Endothelial cell of umbilical vein (primary cell): ENCODE data around the gene KIAA0825. TPM values are rescaled to one million over a fixed set of nuclear protein-coding genes. Genes with fewer than 3 reads are reported as not detected.

Experiments used
- BruUV-seq: library from RNA; stranded (reverse); fragments of 400-500 nt; replicated peaks from 2 replicates; lab custom pipeline; 2021; lab: Mats Ljungman, UMichigan
- CTCF ChIA-PET: fragments of 300-600, 350-600 bp; sonication (Branson Sonifier 250); formaldehyde crosslinking; loops from one replicate; lab custom pipeline; 2021; ENCODE audit warnings: antibody characterized with exemption, inconsistent platforms; lab: Charles Lee
- POLR2A ChIA-PET: fragments of 300-600, 350-600 bp; sonication (Branson Sonifier 250); formaldehyde crosslinking; loops from one replicate; lab custom pipeline; 2021; ENCODE audit warnings: antibody characterized with exemption, inconsistent platforms; lab: Charles Lee
- DNase-seq: peaks from one replicate; pipeline ENCODE4 v3.0.0-alpha.2; 2011; ENCODE audit warnings: low read depth, low spot score
- FAIRE-seq: peaks from 2 replicates; lab custom pipeline; 2011; peaks lifted over from hg19 to GRCh38; lab: Jason Lieb, UNC
- H2AFZ ChIP-seq: 2 replicates; pipeline ENCODE4 v1.6.0; 2012; ENCODE audit warnings: low read depth, low read length, control low read depth, inconsistent platforms
- H3K27ac ChIP-seq: 2 replicates; pipeline ENCODE4 v1.5.1; 2011; ENCODE audit warnings: low read depth, mild to moderate bottlenecking, control low read depth, low read length, moderate library complexity; ENCODE audit not compliant: insufficient read depth
- H3K27me3 ChIP-seq, 2 experiments: 2 replicates each; pipeline versions ENCODE4 v1.6.0 to v1.6.1; 2011; ENCODE audit warnings: low read length in 2 of 2, mixed read lengths in 1 of 2; ENCODE audit not compliant: control insufficient read depth in 2 of 2, insufficient read depth in 2 of 2
- H3K36me3 ChIP-seq, 2 experiments: 2 replicates in 1 of 2; 3 replicates in 1 of 2; pipeline ENCODE4 v1.5.1; 2011; ENCODE audit warnings: low read length in 2 of 2, mild to moderate bottlenecking in 1 of 2, moderate library complexity in 1 of 2; ENCODE audit not compliant: control insufficient read depth in 2 of 2, insufficient read depth in 2 of 2; ENCODE audit errors: extremely low read depth in 1 of 2
- H3K4me1 ChIP-seq: 3 replicates; pipeline ENCODE4 v1.5.1; 2011; ENCODE audit warnings: mild to moderate bottlenecking, low read length; ENCODE audit not compliant: control insufficient read depth, insufficient read depth; ENCODE audit errors: extremely low read depth
- H3K4me2 ChIP-seq: 2 replicates; pipeline ENCODE4 v1.6.1; 2011; ENCODE audit warnings: low read length, control low read depth, mixed read lengths; ENCODE audit not compliant: insufficient read depth
- H3K4me3 ChIP-seq, 3 experiments: fragments of 200-600 bp in 1 of 3; sonication (generic), shearing (Covaris generic) in 1 of 3; replicated peaks in 1 of 3; 2 replicates each; pipeline ENCODE4 v1.5.1; 2011 to 2016; ENCODE audit warnings: control low read depth in 3 of 3, low read length in 3 of 3, mild to moderate bottlenecking in 2 of 3, inconsistent platforms in 1 of 3, low read depth in 1 of 3, moderate library complexity in 1 of 3; ENCODE audit not compliant: insufficient read depth in 1 of 3
- H3K79me2 ChIP-seq: 2 replicates; pipeline ENCODE4 v1.6.0; 2012; ENCODE audit warnings: low read length, inconsistent platforms; ENCODE audit not compliant: control insufficient read depth, insufficient read depth
- H3K9ac ChIP-seq: replicated peaks from 2 replicates; pipeline ENCODE3; 2011; ENCODE audit warnings: low read length, control low read depth; ENCODE audit not compliant: insufficient read depth; ENCODE audit errors: extremely low read depth
- H3K9me1 ChIP-seq: replicated peaks from 3 replicates; pipeline ENCODE4 v1.6.0; 2011; ENCODE audit warnings: mild to moderate bottlenecking, low read length; ENCODE audit not compliant: control insufficient read depth, insufficient read depth; ENCODE audit errors: extremely low read depth
- H3K9me3 ChIP-seq: replicated peaks from 2 replicates; pipeline ENCODE4 v1.5.1; 2012; ENCODE audit warnings: low read length, inconsistent platforms; ENCODE audit not compliant: control insufficient read depth, insufficient read depth
- H4K20me1 ChIP-seq: replicated peaks from 2 replicates; pipeline ENCODE3; 2011; ENCODE audit warnings: mild to moderate bottlenecking, low read length; ENCODE audit not compliant: control insufficient read depth, insufficient read depth; ENCODE audit errors: extremely low read depth
- EZH2 ChIP-seq: IDR thresholded peaks from 2 replicates; pipeline ENCODE4 v1.6.1; 2012; ENCODE audit warnings: borderline replicate concordance, low read depth, mild to moderate bottlenecking, moderate library complexity, low read length, inconsistent platforms; ENCODE audit not compliant: severe bottlenecking
- FOS ChIP-seq: IDR thresholded peaks from 2 replicates; pipeline ENCODE4 v1.6.1; 2011; ENCODE audit warnings: mild to moderate bottlenecking, low read length, moderate library complexity, borderline replicate concordance; ENCODE audit not compliant: insufficient read depth
- GATA2 ChIP-seq: IDR thresholded peaks from 2 replicates; pipeline ENCODE4 v1.7.0; 2011; ENCODE audit warnings: low read depth, mild to moderate bottlenecking, moderate library complexity, mixed read lengths, low read length; ENCODE audit not compliant: insufficient read length, insufficient read depth
- JUN ChIP-seq: IDR thresholded peaks from 2 replicates; pipeline ENCODE4 v1.6.1; 2011; ENCODE audit warnings: borderline replicate concordance, low read depth; ENCODE audit not compliant: insufficient read length, insufficient read depth
- POLR2AphosphoS5 ChIP-seq: IDR thresholded peaks from 2 replicates; pipeline ENCODE4 v1.6.1; 2012; ENCODE audit warnings: low read depth, mild to moderate bottlenecking, control low read depth, low read length, moderate library complexity; ENCODE audit not compliant: insufficient read depth
- dilution Hi-C: fragments of 300-500 bp; cut with MboI; formaldehyde crosslinking; loops from one replicate; pipeline ENCODE4 v1.15.0; 2019; ENCODE audit warnings: low sequenced_read_pairs; ENCODE audit not compliant: extremely low pct_ligation_motif_present
- intact Hi-C: fragments of 100-400 bp; cut with micrococcal nuclease; formaldehyde crosslinking; loops from one replicate; pipeline ENCODE4 v1.10.0; 2022
- polyA plus RNA-seq, 4 experiments: library from polyadenylated mRNA; depleted of rRNA in 3 of 4; stranded (reverse) in 3 of 4; unstranded in 1 of 4; fragments of >200 nt; gene quantifications; 2 replicates each; pipeline versions ENCODE4 v1.2.1 to v1.2.3, GENCODE V29; 2011 to 2012; ENCODE audit warnings: missing spikeins in 1 of 4
- total RNA-seq: library from RNA; stranded (reverse); gene quantifications from 2 replicates; pipeline ENCODE4 v1.2.3, GENCODE V29; 2021
- TF ChIP-seq, protein P1 (sequence below): IDR thresholded peaks from 2 replicates; pipeline ENCODE4 v1.6.1; 2011; ENCODE audit not compliant: insufficient read depth, insufficient read length
- TF ChIP-seq, protein P2 (sequence below), 2 donors: IDR thresholded peaks; 1 replicate in 1 of 2; 2 replicates in 1 of 2; pipeline ENCODE4 v1.5.1; 2011; ENCODE audit warnings: low read length in 2 of 2, mild to moderate bottlenecking in 2 of 2, moderate library complexity in 2 of 2, control low read depth in 1 of 2, inconsistent platforms in 1 of 2, low read depth in 1 of 2; ENCODE audit not compliant: insufficient read depth in 1 of 2; ENCODE audit errors: extremely low read depth in 1 of 2

Gene KIAA0825
- total and polyA plus RNA-seq, 2 donors (not counting 3 experiments of a cell fraction or from before 2014, with no cell fraction given) = 0.15 to 1.1 TPM

DNA sequence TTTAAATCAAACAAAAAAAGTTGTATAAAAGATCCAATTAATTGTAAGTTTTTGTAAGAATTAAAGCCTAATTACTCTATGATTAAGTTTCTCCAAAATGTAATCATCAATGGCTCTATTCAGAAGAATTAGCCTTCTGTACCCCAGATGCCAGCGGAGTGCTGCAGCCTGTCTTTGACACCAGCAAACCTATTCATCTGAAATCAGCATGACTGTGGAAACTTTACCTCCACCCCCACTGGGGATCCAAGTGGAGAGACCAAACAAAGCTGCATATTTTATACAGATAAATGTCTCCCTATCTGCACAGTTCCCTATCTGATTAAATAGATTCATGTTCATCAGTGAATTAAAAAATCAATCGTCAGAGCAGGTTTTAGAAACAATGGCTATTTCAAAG lies 426.8 kb downstream of the KIAA0825 start:
- no peaks in the 10 kb centered on the region for H3K36me3 ChIP-seq
- no peak for TF ChIP-seq POLR2AphosphoS5
- TF ChIP-seq JUN = no peak
- no peak for DNase-seq
- CTCF ChIA-PET = interaction anchor here (0.7 kb wide), 1 partner anchor 1503 kb away, joined by 3 read pairs; no protein-coding TSS in a partner anchor
- POLR2A ChIA-PET = no interaction called here
- no peak overlapping the region for H3K9ac ChIP-seq
- intact Hi-C loops (no loop called here), dilution Hi-C loops (no loop called here)
- no peak overlapping the region for H2AFZ ChIP-seq
- H3K9me1 ChIP-seq = no peaks in the 10 kb centered on the region
- H3K27ac ChIP-seq = no peak overlapping the region
- H3K4me3 ChIP-seq = no peak overlapping the region
- no TSS peak for BruUV-seq
- H4K20me1 ChIP-seq = no peaks in the 10 kb centered on the region
- H3K79me2 ChIP-seq = no peaks in the 10 kb centered on the region
- H3K4me1 ChIP-seq = no peaks in the 10 kb centered on the region
- FAIRE-seq = no peak
- no peak overlapping the region for H3K4me2 ChIP-seq
- H3K27me3 ChIP-seq = no peaks in the 10 kb centered on the region
- no peaks in the 10 kb centered on the region for H3K9me3 ChIP-seq

DNA sequence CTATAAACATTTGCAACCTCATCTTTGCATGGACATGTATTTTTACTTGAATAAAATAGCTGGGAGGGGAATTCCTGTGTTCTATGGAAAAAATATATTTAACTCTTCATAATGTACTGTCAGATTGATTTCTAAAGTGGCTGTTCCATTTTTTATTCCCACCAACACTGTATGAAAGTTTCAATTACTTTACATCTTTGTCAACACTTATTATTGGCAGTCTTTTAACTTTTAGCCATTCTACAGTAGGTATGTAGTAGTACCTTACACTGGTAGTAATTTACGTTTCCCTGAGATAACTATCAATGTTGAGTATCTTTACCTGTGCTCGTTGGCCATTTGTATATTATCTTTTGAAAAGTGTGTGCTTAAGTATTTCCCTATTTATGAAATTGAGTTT lies 429.7 kb downstream of the KIAA0825 start:
- H3K79me2 ChIP-seq = no peaks in the 10 kb centered on the region
- ChIA-PET POLR2A (no interaction called here), CTCF (no interaction called here)
- H2AFZ ChIP-seq = no peak overlapping the region
- no peaks in the 10 kb centered on the region for H4K20me1 ChIP-seq
- H3K4me2 ChIP-seq = no peak overlapping the region
- H3K4me3 ChIP-seq = no peak overlapping the region
- no peaks in the 10 kb centered on the region for H3K36me3 ChIP-seq
- dilution Hi-C loops (no loop called here), intact Hi-C loops (no loop called here)
- FAIRE-seq (no peak), DNase-seq (no peak)
- no peaks in the 10 kb centered on the region for H3K9me1 ChIP-seq
- no peak overlapping the region for H3K27ac ChIP-seq
- H3K9me3 ChIP-seq = no peaks in the 10 kb centered on the region
- no peak overlapping the region for H3K9ac ChIP-seq
- H3K27me3 ChIP-seq = no peaks in the 10 kb centered on the region
- no peaks in the 10 kb centered on the region for H3K4me1 ChIP-seq
- no TSS peak for BruUV-seq
- no peak for TF ChIP-seq GATA2
- TF ChIP-seq FOS = no peak
- no peak for TF ChIP-seq POLR2AphosphoS5
- TF ChIP-seq, protein P1, sequence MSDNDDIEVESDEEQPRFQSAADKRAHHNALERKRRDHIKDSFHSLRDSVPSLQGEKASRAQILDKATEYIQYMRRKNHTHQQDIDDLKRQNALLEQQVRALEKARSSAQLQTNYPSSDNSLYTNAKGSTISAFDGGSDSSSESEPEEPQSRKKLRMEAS = no peak
- TF ChIP-seq JUN = no peak
- TF ChIP-seq, protein P2, sequence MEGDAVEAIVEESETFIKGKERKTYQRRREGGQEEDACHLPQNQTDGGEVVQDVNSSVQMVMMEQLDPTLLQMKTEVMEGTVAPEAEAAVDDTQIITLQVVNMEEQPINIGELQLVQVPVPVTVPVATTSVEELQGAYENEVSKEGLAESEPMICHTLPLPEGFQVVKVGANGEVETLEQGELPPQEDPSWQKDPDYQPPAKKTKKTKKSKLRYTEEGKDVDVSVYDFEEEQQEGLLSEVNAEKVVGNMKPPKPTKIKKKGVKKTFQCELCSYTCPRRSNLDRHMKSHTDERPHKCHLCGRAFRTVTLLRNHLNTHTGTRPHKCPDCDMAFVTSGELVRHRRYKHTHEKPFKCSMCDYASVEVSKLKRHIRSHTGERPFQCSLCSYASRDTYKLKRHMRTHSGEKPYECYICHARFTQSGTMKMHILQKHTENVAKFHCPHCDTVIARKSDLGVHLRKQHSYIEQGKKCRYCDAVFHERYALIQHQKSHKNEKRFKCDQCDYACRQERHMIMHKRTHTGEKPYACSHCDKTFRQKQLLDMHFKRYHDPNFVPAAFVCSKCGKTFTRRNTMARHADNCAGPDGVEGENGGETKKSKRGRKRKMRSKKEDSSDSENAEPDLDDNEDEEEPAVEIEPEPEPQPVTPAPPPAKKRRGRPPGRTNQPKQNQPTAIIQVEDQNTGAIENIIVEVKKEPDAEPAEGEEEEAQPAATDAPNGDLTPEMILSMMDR (IDR thresholded peaks at IDR 0.05; ENCODE audit: extremely low read depth in 1 of 2, insufficient read depth in 1 of 2, low read depth in 1 of 2, low read length in 2 of 2) = no peak
- TF ChIP-seq EZH2 = no peak
